ENCODE data around the gene DDX3X.
"Not testable (repeated sequence)": the region's sequence is repeated elsewhere in the genome, so short reads cannot be mapped to it uniquely, and the experiment has no call there.

Gene DDX3X

DNA sequence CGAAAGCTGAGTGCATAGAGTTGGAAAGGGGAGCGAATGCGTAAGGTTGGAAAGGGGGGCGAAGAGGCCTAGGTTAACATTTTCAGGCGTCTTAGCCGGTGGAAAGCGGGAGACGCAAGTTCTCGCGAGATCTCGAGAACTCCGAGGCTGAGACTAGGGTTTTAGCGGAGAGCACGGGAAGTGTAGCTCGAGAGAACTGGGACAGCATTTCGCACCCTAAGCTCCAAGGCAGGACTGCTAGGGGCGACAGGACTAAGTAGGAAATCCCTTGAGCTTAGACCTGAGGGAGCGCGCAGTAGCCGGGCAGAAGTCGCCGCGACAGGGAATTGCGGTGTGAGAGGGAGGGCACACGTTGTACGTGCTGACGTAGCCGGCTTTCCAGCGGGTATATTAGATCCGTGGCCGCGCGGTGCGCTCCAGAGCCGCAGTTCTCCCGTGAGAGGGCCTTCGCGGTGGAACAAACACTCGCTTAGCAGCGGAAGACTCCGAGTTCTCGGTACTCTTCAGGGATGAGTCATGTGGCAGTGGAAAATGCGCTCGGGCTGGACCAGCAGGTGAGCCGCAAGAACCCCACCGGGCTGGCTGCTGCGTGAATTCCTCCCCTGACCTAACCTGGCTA, at the start of gene DDX3X:
Gene DDX3X (plus strand): TSS at position 419 of the 619 bp plus-strand sequence. CDS start 91 bp downstream, at position 510.
- FAIRE-seq = peak; percentile 85
- DNase-seq (ENCODE audit: insufficient read length, low spot score) = no peak

DNA sequence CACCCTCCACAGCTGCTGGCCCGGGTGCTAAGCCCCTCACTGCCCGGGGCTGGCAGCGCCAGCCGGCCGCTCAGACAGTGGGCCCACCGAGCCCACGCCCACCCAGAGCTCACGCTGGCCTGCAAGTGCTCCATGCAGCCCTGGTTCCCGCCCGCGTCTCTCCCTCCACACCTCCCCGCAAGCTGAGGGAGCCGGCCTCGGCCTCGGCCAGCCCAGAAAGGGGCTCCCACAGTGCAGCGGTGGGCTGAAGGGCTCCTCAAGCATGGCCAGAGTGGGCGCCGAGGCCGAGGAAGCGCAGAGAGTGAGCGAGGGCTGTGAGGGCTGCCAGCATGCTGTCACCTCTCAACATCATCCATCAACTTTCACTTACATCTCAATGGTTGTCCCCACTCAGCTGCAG, 48.0 kb upstream of the DDX3X start:
- not testable (repeated sequence) for FAIRE-seq; DNase-seq (ENCODE audit: insufficient read length, low spot score)

DNA sequence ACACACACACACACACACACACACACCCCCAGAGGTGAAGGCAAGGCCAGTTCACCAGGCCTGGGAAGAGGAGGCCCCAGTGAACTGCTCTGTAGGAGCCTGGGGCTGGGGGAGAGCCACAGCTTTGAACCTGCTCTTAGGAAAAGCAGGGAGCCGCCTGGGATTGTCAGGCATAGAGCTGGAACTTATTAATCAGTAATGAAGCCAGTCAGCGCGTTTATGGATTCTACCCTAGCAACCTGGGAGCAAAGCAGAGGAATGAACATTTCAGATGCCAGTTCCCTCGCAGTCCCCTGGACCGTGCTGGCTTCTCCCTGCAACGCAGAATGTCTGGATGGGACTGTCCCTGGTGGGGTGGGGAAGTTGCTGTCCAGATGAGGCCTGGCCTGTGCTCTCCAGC, 45.3 kb upstream of the DDX3X start:
- no peak for DNase-seq (ENCODE audit: insufficient read length, low spot score)
- no peak for FAIRE-seq

DNA sequence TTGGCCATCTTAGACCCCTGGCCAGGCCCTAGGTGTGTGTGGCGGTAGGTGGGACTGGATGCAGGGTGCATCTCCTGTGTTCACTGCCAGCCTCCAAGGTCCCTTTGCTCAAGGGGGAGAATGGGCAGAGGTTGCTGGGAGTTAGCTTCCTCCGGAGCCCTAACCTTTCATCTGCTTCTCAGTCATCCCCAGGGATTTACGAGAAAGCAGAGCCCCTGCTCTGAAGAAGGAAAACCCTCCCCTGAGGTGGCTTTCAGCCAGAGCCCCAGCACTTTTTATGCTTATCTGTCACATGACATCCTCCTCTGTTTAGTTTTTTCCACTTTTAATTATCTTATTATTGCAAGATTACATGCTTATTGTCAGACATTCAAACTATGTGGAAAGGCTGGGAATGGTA, 44.9 kb upstream of the DDX3X start:
- FAIRE-seq (no peak), DNase-seq (ENCODE audit: insufficient read length, low spot score) (no peak)

DNA sequence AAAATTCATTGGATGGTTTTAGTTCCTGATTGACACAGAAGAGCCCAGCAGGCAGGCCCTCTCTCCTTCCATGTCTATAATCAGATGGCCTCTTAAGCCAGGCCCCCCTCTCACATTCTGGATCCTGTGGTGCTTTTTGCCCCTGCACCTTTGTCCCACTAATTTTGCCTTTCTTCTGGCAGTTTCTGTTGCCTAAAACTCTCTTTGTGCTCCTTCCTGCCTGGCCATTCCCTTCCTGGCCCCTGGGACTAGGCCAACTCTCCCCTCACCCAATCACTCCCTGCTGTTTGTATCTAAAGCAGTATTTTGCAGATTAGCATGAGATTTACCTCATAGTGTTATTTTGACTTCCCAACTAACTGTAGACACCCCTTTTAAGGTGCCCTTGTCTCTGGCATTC, 42.7 kb upstream of the DDX3X start:
- no peak for FAIRE-seq

DNA sequence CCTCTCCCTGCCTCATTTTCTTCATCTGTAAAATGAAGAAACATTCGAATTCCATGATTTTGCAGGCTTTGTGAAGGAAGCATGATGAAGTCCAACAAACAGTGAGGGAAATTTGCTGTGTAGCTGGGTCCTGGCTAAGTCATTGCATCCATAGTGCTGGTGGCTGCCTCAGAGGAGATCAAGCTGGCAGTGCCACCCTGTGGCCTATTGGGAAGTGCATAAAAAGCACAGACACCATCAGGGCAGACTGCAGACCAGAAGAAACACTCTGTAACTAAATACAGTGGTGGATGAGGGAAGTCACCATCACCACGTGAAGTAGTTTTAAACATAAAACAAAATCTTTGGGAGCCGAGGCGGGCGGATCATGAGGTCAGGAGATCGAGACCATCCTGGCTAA, 40.7 kb upstream of the DDX3X start:
- FAIRE-seq (peak; percentile 33), DNase-seq (ENCODE audit: insufficient read length, low spot score) (no peak)

More for the DNA sequence above, 42.7 kb upstream of the DDX3X start:
- DNase-seq (ENCODE audit: insufficient read length, low spot score) = no peak

DNA sequence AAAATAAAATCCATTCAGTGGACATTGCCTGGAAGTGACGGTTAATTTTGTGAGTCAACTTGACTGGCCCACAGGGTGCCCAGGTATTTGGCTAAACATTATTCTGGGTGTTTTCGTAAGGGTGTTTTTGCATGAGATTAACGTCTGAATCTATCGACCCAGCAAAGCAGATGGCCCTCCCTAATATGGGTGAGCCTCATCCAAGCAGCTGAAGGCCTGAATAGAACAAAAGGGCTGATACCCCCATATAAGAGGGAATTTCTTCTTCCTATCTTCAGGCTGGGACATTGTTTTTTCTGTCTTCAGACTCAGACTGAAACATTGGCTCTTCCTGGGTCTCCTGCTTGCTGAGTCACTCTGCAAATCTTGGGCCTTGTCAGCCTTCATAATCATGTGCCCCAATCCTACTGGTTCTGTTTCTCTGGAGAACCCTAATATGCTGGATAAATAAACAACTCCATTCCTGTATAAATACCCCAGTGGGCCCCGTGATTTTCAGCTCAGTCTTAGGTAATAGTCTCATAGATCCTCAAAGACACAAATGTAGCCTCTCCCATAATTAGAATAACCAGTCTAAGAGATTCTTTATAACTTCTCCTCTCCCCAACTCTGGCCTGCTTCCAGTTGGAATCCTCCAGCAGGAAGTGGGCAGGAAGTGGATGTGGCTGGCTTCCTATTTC, 33.1 kb upstream of the DDX3X start:
- no peak for FAIRE-seq
- no peak for DNase-seq (ENCODE audit: insufficient read length, low spot score)

DNA sequence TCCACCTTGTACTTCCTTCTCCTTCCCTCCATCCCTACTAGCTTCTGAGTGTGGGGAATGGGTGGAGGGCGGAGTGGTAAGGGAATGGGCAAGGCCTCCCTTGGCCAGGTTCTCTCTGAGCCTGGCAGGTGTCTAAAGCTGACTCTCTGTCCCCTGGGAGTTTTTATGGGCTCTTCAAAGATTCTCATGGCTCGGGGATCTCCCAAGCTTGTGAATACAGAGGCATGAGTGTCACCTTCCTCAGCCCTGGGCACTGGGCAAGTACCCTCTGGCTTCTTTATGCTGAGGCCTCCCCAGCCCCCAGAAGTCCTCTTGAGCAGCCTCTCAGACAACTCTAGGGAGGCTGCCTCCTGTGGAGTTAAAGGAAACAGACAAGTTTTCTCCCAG, 32.5 kb upstream of the DDX3X start:
- DNase-seq (ENCODE audit: insufficient read length, low spot score) (no peak), FAIRE-seq (no peak)

DNA sequence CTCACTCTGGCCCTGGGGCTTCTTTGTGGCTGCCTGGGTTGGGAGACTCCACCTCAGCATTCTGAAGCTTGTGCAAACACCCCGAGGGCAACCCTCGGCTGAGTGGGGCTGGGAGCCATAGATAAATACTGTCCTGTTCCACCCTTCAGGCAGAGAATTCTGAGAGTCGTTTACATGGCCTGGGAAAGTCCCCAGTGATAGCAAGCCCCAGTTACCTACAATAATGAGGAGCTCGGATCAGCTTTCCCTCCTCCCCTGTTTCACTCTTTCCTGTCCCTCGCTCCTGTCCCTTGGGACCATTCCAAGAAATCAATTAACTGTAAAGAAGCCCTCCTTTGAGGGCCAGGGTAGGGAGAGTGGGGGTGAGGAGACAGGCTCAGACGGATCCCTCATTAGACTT, 31.6 kb upstream of the DDX3X start:
- no peak for DNase-seq (ENCODE audit: insufficient read length, low spot score)
- no peak for FAIRE-seq

DNA sequence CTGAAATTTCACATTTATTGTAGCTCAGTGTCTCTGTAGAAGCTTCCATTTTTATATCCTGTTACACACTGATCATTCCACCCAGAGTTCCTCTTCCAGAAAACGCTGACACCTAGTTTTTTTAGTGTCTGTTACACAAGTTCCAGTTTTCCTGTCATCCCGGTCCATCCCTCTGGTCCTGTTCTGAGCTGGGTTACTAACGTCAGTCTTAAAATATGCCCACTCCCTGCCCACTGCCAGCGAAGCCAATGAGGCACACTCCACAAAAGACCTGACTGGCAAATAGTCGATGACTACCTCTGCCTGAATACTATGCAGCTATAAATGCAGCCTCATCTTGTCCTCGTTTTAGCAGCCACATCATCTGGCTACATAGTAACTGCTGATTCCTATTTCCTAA, 30.9 kb upstream of the DDX3X start:
- DNase-seq (ENCODE audit: insufficient read length, low spot score) (no peak), FAIRE-seq (no peak)

DNA sequence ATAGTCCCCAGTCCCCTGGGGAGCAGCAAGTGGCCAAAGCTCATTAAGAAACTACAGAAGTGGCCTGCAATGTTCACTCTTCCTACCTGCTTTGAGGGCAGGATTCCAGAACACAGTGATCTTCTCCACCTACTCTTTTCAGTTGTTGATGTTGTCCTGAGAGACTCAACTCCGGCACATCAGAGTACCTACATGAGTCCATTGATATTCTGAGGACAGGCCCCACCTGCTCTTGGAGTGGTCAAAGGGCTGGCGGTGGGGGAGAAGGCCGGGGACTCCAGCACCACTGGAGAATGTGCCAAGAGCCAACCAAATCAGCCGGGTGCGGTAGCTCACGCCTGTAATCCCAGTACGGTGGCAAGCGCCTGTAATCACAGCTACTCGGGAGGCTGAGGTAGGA, 29.8 kb upstream of the DDX3X start:
- FAIRE-seq (no peak), DNase-seq (ENCODE audit: insufficient read length, low spot score) (no peak)

DNA sequence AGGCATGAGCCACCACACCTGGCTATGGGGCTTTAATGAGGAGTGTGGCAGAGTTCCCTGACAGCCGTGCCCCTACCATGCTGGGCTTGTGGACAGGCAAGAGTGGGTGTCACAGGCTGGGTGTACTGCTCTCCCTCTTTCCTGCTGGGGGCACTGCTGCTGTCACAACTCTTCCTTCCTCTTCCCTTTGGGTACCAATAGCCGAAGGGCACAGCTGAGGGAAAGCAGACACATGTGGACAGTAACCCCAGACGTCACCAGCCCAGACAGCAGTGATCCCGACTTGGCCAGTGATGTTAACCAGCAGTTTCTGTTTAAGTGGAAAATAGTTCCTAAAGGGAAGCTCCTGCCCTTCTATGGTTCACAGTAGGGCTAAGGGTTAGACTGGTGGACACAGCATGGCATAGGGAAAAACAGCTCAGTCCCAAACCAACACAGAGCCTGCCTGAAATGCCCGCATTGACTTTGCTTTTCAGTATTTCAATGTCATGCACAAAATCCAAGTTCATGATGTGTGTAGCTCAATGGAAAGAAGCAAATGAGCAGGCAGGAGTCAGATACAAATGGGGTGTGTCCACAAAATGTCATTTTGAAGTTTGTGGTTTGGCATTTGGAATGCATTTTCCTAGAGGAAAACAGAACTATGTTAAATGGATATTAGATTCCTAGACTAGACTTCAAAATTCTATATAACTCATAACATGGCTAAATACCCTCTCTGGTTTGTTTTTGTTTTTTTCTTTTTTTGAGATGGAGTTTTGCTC, 24.9 kb upstream of the DDX3X start:
- FAIRE-seq (no peak), DNase-seq (ENCODE audit: insufficient read length, low spot score) (no peak)

DNA sequence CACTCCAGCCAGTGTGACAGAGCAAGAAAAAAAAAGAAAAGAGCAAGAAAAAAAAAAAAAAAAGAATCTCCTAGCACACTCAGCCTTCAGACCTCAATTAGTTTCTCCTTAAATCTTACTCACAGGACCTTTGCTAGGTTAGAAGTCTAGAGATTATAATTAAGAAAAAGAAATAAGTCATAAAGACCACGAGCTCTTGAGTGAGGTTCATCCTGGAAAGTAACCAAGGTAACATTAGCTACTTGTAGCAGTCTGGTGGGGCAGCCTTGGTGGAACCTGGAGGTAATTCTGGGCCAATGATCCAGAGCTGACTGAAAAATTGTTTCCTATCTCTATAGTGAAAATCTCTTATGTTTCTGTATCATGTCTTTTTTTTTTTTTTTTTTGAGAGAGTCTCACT, 21.2 kb upstream of the DDX3X start:
- FAIRE-seq = no peak
- DNase-seq (ENCODE audit: insufficient read length, low spot score) = no peak

DNA sequence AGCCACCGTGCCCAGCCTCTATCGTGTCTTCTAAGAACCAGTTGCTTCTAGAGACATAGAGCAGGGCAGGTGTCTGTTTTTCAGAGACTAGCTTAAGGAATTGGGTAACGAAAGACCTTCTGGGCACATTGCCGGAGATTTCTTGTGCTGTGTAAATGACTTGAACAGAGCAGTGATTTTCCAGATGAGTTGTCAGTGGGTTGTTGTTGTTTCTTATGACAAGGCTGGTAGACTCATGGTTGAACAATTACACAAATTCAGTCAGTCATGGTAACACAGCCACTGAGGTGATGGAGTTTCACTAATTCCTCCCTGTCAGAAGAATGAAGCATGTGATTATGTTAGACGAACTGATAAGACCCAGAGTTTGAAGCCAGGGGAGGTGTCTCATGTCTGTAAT, 20.5 kb upstream of the DDX3X start:
- no peak for DNase-seq (ENCODE audit: insufficient read length, low spot score)
- peak; percentile 46 for FAIRE-seq

DNA sequence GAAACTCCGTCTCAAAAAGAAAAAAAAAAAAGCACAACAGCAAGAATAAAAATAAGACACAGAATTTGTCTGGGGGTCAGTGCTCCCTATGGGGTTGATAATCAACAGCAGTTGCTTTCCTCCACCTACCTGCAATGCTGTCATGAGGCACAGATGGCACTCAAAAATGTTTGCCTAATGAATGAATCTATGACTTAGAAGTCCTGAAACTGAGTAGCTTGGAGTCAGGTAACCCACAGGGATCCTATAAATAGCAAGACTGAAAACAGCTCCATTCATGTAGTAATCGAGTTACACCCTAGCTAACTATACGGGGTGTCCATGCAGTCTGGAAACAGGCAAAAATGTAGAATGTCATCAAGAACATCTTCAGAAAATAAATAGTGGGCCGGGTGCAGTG, 19.8 kb upstream of the DDX3X start:
- FAIRE-seq = no peak
- no peak for DNase-seq (ENCODE audit: insufficient read length, low spot score)

DNA sequence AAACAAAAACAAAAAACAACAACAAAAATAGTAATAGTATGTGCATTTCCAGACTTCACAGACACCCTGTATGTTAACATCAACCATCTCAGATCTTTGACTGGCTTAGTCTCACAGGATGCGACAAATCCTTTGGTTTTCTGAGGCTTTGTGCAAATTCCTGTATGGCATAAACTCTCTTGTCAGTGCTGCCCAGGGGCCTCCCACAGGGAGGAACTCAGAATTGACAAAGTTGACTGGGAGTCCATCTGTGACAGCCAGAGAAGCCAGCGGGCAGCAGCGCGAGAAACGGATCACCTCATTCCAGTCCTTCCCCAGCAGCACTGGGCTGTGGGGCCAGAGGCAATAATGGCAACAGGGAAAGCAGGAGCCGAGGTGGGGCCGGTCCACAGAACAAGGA, 19.1 kb upstream of the DDX3X start:
- FAIRE-seq = no peak
- no peak for DNase-seq (ENCODE audit: insufficient read length, low spot score)

DNA sequence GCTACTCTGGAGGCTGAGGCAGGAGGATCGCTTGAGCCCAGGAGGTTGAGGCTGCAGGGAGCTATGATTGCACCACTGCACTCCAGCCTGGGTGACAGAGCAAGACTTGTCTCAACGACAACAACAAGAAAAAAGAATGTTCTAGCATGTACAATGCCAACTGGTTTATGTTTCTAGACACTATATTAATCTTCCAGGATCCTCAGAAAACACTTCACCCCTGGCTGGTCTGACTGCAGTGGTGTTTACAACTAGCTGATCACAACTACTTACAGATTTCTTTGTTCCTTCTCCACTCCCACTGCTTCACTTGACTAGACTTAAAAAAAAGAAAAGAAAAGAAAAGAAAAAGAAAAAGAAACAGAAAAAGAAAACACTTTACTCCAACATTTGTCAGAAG, 17.7 kb upstream of the DDX3X start:
- DNase-seq (ENCODE audit: insufficient read length, low spot score); FAIRE-seq: not testable (repeated sequence)

DNA sequence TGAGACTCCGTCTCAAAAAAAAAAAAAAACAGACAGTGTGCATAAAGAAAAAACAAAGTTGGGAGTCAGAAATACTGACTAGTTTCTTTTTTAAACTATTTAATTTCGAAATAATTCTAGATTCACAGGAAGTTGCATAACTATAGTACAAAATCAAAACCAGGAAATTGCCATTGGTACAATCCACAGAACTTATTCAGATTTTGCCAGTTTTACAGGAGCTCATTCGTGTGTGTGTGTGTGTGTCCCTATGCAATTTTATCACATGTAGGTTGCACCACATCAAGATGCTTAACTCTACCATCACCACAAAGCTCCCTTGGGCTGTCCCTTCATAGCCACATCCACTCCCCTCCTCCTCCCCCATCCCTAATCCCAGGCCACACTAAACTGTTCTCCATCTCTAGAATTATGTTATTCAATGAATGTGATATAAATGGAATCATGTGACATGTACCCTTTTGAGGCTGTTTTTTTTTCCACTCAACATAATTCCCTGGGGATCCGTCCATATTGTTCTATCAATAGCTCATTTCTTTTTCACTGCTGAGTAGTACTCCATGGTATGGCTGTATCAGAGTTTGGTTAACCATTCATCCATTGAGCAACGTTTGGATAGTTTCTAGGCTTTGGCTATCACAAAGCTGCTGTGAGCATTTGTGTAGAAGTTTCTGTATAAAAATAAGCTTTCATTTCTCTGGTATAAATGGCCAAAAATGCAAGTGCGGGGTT, 16.3 kb upstream of the DDX3X start:
- FAIRE-seq (no peak), DNase-seq (ENCODE audit: insufficient read length, low spot score) (no peak)

DNA sequence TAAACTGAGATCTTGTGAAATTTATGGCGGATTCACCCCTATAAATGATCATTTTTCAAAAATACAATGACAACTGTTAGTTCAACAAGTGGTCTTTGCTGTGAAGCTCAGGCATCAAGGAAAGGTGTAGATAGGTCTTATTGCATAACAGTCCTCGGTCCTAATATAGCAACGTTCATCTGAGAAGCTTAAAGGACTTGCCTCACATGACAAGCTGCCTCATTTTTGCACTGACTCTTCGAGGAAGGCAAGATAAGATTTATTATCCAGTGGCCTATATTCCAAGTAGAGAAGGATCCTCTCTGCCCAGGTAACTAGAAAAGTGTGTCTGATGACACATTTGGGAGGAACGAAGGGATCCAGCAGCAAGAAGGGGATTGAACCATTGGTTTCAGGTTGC, 13.6 kb upstream of the DDX3X start:
- FAIRE-seq (no peak), DNase-seq (ENCODE audit: insufficient read length, low spot score) (no peak)

DNA sequence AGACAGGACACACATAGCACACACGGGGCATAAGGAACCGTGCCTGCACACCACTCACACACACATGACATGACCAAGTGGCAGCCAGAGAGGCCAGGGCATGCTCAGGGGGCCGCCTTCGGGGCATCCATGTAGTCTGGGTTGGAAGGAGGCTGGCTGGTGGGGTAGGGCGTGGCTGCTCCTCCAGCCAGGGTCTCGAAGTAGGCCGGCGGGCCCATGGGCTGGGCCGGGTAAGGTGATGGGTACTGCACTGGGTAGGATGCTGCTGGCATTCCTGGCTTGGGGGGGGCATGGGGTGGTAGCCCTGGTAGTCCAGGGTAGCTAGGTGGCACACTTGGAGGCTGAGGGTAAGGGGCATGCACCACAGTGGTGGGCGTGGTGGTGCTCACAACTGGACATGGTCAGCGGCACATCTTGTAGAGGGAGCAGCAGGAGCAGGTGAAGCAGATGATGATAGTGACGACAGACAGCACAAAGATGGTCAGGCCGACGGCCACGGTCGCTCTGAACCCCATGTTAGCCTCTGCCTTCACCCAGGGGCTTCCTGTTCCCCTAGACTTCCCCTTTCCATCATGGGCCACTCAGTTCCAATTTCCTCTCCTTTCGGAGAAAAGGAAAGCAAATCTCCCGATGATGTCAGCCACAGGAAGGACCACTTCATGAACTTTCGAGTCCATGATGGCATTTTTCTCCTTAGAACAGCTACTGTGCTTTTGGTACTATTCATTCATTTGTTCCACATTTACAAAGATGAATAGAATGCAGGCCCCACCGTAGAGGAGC, 10.9 kb upstream of the DDX3X start:
- peak; percentile 81 for FAIRE-seq
- DNase-seq (ENCODE audit: insufficient read length, low spot score) = no peak

DNA sequence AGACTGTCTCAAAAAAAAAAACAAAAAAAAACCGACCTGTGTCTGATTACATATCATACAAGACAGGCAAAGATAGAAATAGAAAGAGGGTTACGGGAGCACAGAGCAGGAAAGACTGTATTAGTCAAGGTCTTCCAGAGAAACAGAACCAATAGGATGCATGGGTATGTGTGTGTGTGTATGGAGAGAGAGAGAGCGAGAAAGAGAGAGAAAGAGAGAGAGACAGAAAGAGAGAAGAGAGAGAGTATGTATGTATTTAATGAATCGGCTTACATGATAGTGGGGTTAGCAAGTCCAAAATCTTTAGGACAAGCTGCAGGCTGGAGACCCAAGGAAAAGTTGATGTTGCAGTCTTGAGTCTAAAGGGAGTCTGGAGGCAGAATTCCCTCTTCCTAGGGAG, 7.5 kb upstream of the DDX3X start:
- FAIRE-seq = no peak
- DNase-seq (ENCODE audit: insufficient read length, low spot score) = no peak

Measured in HTR-8/SVneo (cell line).